KMS-11 (cell line): ENCODE data around the gene EIF4A2.

Experiments used
- H2AFZ ChIP-seq: fragments of 200-600 bp; sonication (generic); 2 replicates; pipeline ENCODE4 v1.6.1; 2016; ENCODE audit warnings: antibody characterized with exemption, mixed run types, low read depth
- H3K27ac ChIP-seq: fragments of 200-600 bp; sonication (generic); 2 replicates; pipeline ENCODE4 v1.6.1; 2016; ENCODE audit warnings: mild to moderate bottlenecking, mixed run types
- H3K27me3 ChIP-seq: fragments of 200-600 bp; sonication (generic); 2 replicates; pipeline ENCODE4 v1.6.1; 2017; ENCODE audit warnings: mild to moderate bottlenecking, low read depth, mixed run types, moderate library complexity; ENCODE audit not compliant: insufficient read depth
- H3K36me3 ChIP-seq: fragments of 200-600 bp; sonication (generic); 2 replicates; pipeline ENCODE4 v1.6.1; 2017; ENCODE audit warnings: mild to moderate bottlenecking, mixed run types; ENCODE audit not compliant: insufficient read depth
- H3K4me1 ChIP-seq: fragments of 200-600 bp; sonication (generic); 2 replicates; pipeline ENCODE4 v1.6.1; 2016; ENCODE audit warnings: mild to moderate bottlenecking, low read depth, mixed run types; ENCODE audit not compliant: poor library complexity, severe bottlenecking
- H3K4me2 ChIP-seq: fragments of 200-600 bp; sonication (generic); 2 replicates; pipeline ENCODE4 v1.7.0; 2016; ENCODE audit warnings: mild to moderate bottlenecking, mixed run types
- H3K4me3 ChIP-seq: fragments of 200-600 bp; sonication (generic); IDR thresholded peaks from 2 replicates; pipeline ENCODE4 v1.6.1; 2017; ENCODE audit warnings: low read depth, low read length, mixed read lengths; ENCODE audit not compliant: insufficient read depth
- H3K79me2 ChIP-seq: fragments of 200-600 bp; sonication (generic); 2 replicates; pipeline ENCODE4 v1.6.1; 2016; ENCODE audit warnings: low read depth, mixed run types; ENCODE audit not compliant: insufficient read depth
- H3K9ac ChIP-seq: fragments of 200-600 bp; sonication (generic); 2 replicates; pipeline ENCODE4 v1.6.1; 2016; ENCODE audit warnings: mild to moderate bottlenecking, mixed run types
- H4K20me1 ChIP-seq: fragments of 200-600 bp; sonication (generic); 2 replicates; pipeline ENCODE4 v1.6.1; 2016; ENCODE audit warnings: mild to moderate bottlenecking, mixed run types; ENCODE audit not compliant: insufficient read depth
- TF ChIP-seq, protein P1 (sequence below): fragments of 200-600 bp; sonication (generic); conservative IDR thresholded peaks from 2 replicates; pipeline ENCODE4 v1.6.1; 2017; ENCODE audit warnings: low read depth, mild to moderate bottlenecking, antibody characterized with exemption, low read length, moderate library complexity, mixed read lengths

The EIF4A2 gene

DNA sequence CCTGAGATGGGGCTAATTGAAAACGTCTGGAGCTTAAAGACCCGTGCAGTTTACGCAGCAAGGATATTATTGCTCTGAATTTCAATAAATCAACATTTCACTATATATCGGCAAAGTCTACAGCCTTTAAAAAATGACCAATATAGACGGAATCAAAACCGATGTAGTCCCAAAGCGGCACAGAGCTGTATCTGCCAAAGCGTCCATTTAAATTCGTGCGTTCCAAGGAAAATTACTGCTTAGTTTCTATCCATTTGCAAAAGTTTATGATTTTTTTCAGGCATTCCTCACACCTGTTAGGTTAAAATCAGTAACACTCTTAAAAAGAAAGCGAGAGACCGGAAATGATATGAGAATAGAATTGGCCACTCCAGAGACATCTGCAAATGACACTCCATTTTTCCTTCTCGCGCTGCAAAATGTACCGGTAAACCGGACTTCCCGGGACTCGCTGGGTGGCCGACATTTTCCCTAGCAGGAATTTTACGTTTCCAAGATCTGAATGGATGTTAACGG, 777 bp upstream of the EIF4A2 start:
- Histone ChIP-seq H3K27ac (peak overlapping the region; percentile 95), H2AFZ (peak overlapping the region; percentile 86), H3K9ac (peak overlapping the region; percentile 98), H3K4me3 (peak overlapping the region; percentile 91), H3K27me3 (no peaks in the 10 kb centered on the region), H3K36me3 (peaks cover 35% of the 10 kb centered on the region), H3K4me2 (peak overlapping the region; percentile 83), H4K20me1 (peaks cover 36% of the 10 kb centered on the region), H3K4me1 (peaks cover 36% of the 10 kb centered on the region), H3K79me2 (peaks cover 43% of the 10 kb centered on the region)
- TF ChIP-seq, protein P1, sequence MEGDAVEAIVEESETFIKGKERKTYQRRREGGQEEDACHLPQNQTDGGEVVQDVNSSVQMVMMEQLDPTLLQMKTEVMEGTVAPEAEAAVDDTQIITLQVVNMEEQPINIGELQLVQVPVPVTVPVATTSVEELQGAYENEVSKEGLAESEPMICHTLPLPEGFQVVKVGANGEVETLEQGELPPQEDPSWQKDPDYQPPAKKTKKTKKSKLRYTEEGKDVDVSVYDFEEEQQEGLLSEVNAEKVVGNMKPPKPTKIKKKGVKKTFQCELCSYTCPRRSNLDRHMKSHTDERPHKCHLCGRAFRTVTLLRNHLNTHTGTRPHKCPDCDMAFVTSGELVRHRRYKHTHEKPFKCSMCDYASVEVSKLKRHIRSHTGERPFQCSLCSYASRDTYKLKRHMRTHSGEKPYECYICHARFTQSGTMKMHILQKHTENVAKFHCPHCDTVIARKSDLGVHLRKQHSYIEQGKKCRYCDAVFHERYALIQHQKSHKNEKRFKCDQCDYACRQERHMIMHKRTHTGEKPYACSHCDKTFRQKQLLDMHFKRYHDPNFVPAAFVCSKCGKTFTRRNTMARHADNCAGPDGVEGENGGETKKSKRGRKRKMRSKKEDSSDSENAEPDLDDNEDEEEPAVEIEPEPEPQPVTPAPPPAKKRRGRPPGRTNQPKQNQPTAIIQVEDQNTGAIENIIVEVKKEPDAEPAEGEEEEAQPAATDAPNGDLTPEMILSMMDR = no peak

DNA sequence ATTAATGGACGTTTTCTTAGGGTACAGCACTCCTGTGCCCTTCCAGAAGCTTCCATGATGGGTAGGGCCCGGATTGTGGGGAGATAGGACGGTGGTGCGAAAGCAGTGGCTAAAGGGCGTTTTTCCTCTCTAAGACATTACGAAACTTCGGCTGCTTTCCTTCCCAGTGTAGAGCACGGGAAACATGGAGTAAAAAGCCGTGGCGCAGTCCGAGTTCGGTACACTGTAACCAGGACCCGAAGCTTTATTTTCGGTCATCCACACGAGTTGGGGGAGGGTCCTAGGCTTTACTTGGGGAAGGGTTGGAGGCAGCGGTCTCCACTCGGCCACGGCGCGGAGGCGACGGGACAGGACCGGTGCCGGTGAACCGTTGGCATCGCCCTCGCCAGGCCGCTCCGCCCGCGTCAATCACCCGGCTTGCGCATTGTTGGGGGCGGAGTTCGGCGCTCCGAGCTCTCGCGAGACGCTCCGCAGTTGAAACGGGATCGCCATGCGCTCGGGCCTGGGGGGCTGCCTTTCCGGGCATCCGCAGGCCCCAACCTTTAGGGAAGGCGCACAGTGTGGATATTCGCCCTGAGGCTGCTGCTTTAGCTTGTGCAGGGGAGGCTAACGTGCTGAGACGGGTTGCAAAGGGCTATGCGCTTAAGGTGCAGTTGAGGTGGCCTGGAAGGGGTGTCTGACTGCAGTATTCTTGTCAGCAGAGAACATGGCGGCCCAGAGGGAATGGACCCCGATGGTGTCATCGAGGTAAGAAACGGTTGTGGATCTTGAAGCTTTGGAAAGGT, 546 bp downstream of the EIF4A2 start:
- Histone ChIP-seq H3K4me2 (peak overlapping the region; percentile 80), H3K4me1 (peaks cover 37% of the 10 kb centered on the region), H3K9ac (peak overlapping the region; percentile 98), H4K20me1 (peaks cover 49% of the 10 kb centered on the region), H3K27ac (peak overlapping the region; percentile 95), H2AFZ (0 out of 2 replicates have a peak overlapping the region, but pooled peaks have one; percentile 86), H3K36me3 (peaks cover 49% of the 10 kb centered on the region), H3K4me3 (peak overlapping the region; percentile 85), H3K27me3 (no peaks in the 10 kb centered on the region), H3K79me2 (peaks cover 57% of the 10 kb centered on the region)
- TF ChIP-seq, protein P1 = no peak

DNA sequence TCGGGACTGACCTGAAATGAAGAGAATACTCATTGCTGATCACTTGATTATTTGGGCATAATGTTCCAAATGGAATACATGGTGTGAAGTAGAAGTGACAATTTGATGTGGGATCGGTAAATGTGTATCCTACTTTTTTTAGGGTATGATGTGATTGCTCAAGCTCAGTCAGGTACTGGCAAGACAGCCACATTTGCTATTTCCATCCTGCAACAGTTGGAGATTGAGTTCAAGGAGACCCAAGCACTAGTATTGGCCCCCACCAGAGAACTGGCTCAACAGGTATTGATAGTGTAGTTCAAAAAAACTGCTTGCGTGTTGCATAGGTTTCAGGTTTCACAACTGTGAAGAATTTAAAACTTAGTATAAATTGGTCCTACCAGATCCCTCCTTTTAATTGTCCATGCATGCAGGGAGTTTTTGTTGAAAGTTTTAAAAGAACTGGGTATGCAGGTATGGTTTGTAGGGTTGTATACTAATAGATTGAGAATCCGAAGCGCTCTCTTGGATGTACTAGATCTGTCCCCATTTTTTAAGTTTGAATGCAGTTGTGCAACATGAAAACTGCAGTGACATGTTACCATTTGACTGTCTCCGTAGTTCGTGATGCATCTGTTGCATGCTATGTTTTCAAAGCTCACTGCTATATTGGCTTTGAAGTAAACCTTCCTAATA, 1.6 kb downstream of the EIF4A2 start:
- H3K9ac ChIP-seq = peak overlapping the region; percentile 98
- no peak overlapping the region for H2AFZ ChIP-seq
- TF ChIP-seq, protein P1 = no peak
- H3K27ac ChIP-seq = peak overlapping the region; percentile 95
- H3K27me3 ChIP-seq = no peaks in the 10 kb centered on the region
- peaks cover 59% of the 10 kb centered on the region for H4K20me1 ChIP-seq
- peak overlapping the region; percentile 80 for H3K4me2 ChIP-seq
- H3K4me1 ChIP-seq = peaks cover 37% of the 10 kb centered on the region
- no peak overlapping the region for H3K4me3 ChIP-seq
- peaks cover 57% of the 10 kb centered on the region for H3K36me3 ChIP-seq
- H3K79me2 ChIP-seq = peaks cover 60% of the 10 kb centered on the region

DNA sequence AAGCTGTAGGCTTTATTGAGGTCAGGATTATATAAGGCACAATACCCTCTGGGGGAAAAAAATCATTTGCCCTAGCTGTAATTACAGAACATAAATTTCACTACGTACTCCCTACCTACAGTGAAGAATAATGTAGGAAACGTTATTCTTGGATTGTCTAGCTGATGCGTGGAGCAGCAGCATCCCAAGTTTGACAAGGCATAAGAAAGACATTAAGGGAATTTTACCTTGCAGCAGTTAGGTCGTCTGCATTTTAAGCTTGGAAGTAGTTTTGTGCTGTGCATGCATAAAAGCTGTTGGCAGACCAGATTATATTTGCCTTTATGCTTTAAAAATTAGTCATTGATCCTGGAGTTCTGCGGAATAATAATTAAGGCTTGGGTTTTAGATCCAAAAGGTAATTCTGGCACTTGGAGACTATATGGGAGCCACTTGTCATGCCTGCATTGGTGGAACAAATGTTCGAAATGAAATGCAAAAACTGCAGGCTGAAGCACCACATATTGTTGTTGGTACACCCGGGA, 2.2 kb downstream of the EIF4A2 start:
- peak overlapping the region; percentile 95 for H3K27ac ChIP-seq
- H3K4me2 ChIP-seq = peak overlapping the region; percentile 80
- H4K20me1 ChIP-seq = peaks cover 63% of the 10 kb centered on the region
- H3K79me2 ChIP-seq = peaks cover 60% of the 10 kb centered on the region
- H3K4me3 ChIP-seq = no peak overlapping the region
- H3K36me3 ChIP-seq = peaks cover 57% of the 10 kb centered on the region
- H3K27me3 ChIP-seq = no peaks in the 10 kb centered on the region
- H3K4me1 ChIP-seq = peaks cover 37% of the 10 kb centered on the region
- no peak overlapping the region for H2AFZ ChIP-seq
- peak overlapping the region; percentile 98 for H3K9ac ChIP-seq
- TF ChIP-seq, protein P1 = no peak
